K562 (cell line): ENCODE data around the gene DAPK3. TPM values are rescaled to one million over a fixed set of nuclear protein-coding genes. Genes with fewer than 3 reads are reported as not detected.

Experiments used
- CREB1 ChIP-seq, 2 experiments: sonication (generic) in 1 of 2; formaldehyde crosslinking in 1 of 2; IDR thresholded peaks; 2 replicates each; pipeline versions ENCODE4 v1.6.1 to v1.8.0; 2012 to 2022; ENCODE audit warnings: inconsistent platforms in 1 of 2, mild to moderate bottlenecking in 1 of 2, missing genetic modification reagents in 1 of 2, moderate library complexity in 1 of 2
- GABPA ChIP-seq: fragments of 200-800 bp; sonication (Bioruptor generic); conservative IDR thresholded peaks from 2 replicates; pipeline ENCODE4 v1.6.1; 2016; ENCODE audit warnings: low read depth, missing genetic modification characterization, missing compliant biosample characterization
- RUNX1 ChIP-seq: sonication (generic); IDR thresholded peaks from 2 replicates; pipeline ENCODE4 v1.6.1; 2016; ENCODE audit warnings: antibody characterized with exemption, low read depth
- ZNF274 ChIP-seq: IDR thresholded peaks from 2 replicates; pipeline ENCODE4 v1.6.1; 2011; ENCODE audit warnings: low read depth, mild to moderate bottlenecking, low read length, moderate library complexity, borderline replicate concordance
- ZNF609 ChIP-seq: sonication (generic); formaldehyde crosslinking; IDR thresholded peaks from 2 replicates; pipeline ENCODE4 v1.8.1; 2023; ENCODE audit warnings: missing genetic modification reagents, mild to moderate bottlenecking, borderline replicate concordance
- polyA plus RNA-seq, 8 experiments: library from polyadenylated mRNA; depleted of rRNA in 4 of 8; stranded (reverse) in 5 of 8; unstranded in 3 of 8; fragments of >200 nt; fragmentation: Nextera tagmentation in 2 of 8; fragmentation: Illumina TruSeq in 1 of 8; extraction: Ambion mirVana in 2 of 8; extraction: Trizol in 1 of 8; gene quantifications; 2 replicates each; pipeline versions ENCODE4 v1.2.1 to v1.2.3, GENCODE V29; 2011 to 2014; ENCODE audit warnings: inconsistent platforms in 1 of 8, missing spikeins in 1 of 8
- total RNA-seq, 7 experiments: library from RNA; depleted of rRNA in 6 of 7; stranded (reverse); fragments of >200 nt in 6 of 7; fragmentation: Illumina TruSeq in 2 of 7; extraction: Trizol in 2 of 7; gene quantifications; 2 replicates each; pipeline versions ENCODE4 v1.2.1 to v1.2.3, GENCODE V29; 2011 to 2021; ENCODE audit warnings: low replicate concordance in 1 of 7
- TF ChIP-seq, protein P1 (sequence below), 2 experiments: fragments of 250-450 bp in 1 of 2; fragments of 450-650 bp in 1 of 2; sonication (Bioruptor Pico) in 1 of 2; IDR thresholded peaks; 2 replicates each; pipeline versions ENCODE4 v1.6.1 to v1.8.0; 2016 to 2021; ENCODE audit warnings: mild to moderate bottlenecking in 2 of 2, moderate library complexity in 2 of 2, missing compliant biosample characterization in 1 of 2, missing genetic modification characterization in 1 of 2
- TF ChIP-seq, protein P2 (sequence below): fragments of 200-800 bp; sonication (Bioruptor generic); IDR thresholded peaks from 2 replicates; pipeline ENCODE4 v1.6.1; 2016; ENCODE audit warnings: missing genetic modification characterization, missing compliant biosample characterization
- TF ChIP-seq, protein P3 (sequence below): fragments of 250-450 bp; sonication (Bioruptor Pico); IDR thresholded peaks from 2 replicates; pipeline ENCODE4 v1.5.0; 2021; ENCODE audit warnings: mild to moderate bottlenecking, borderline replicate concordance

Gene DAPK3
- total and polyA plus RNA-seq, 9 of the 15 experiments (the other 6 are each of a cell fraction or from before 2014, with no cell fraction given): 0.14 to 63.4 (median 25.0) TPM

- TF ChIP-seq ZNF609: 0 out of 2 replicates have a peak, but pooled peaks have one; percentile 20
- peak; percentile 67; the same call in 1 of the 2 replicates for TF ChIP-seq RUNX1
- TF ChIP-seq, protein P1, sequence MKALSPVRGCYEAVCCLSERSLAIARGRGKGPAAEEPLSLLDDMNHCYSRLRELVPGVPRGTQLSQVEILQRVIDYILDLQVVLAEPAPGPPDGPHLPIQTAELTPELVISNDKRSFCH (CRISPR knock-in tag; IDR thresholded peaks at IDR 0.05): no peak
- TF ChIP-seq, protein P1 (tag; IDR thresholded peaks at IDR 0.05): 0 out of 2 replicates have a peak, but pooled peaks have one; percentile 38
- 0 out of 2 replicates have a peak, but pooled peaks have one; percentile 21 for TF ChIP-seq CREB1 (IDR thresholded peaks at IDR 0.05)
- TF ChIP-seq CREB1 (CRISPR knock-in tag; IDR thresholded peaks at IDR 0.05): no peak
- TF ChIP-seq ZNF274: no peak
- TF ChIP-seq GABPA (tag): peak; percentile 70
- TF ChIP-seq, protein P2, sequence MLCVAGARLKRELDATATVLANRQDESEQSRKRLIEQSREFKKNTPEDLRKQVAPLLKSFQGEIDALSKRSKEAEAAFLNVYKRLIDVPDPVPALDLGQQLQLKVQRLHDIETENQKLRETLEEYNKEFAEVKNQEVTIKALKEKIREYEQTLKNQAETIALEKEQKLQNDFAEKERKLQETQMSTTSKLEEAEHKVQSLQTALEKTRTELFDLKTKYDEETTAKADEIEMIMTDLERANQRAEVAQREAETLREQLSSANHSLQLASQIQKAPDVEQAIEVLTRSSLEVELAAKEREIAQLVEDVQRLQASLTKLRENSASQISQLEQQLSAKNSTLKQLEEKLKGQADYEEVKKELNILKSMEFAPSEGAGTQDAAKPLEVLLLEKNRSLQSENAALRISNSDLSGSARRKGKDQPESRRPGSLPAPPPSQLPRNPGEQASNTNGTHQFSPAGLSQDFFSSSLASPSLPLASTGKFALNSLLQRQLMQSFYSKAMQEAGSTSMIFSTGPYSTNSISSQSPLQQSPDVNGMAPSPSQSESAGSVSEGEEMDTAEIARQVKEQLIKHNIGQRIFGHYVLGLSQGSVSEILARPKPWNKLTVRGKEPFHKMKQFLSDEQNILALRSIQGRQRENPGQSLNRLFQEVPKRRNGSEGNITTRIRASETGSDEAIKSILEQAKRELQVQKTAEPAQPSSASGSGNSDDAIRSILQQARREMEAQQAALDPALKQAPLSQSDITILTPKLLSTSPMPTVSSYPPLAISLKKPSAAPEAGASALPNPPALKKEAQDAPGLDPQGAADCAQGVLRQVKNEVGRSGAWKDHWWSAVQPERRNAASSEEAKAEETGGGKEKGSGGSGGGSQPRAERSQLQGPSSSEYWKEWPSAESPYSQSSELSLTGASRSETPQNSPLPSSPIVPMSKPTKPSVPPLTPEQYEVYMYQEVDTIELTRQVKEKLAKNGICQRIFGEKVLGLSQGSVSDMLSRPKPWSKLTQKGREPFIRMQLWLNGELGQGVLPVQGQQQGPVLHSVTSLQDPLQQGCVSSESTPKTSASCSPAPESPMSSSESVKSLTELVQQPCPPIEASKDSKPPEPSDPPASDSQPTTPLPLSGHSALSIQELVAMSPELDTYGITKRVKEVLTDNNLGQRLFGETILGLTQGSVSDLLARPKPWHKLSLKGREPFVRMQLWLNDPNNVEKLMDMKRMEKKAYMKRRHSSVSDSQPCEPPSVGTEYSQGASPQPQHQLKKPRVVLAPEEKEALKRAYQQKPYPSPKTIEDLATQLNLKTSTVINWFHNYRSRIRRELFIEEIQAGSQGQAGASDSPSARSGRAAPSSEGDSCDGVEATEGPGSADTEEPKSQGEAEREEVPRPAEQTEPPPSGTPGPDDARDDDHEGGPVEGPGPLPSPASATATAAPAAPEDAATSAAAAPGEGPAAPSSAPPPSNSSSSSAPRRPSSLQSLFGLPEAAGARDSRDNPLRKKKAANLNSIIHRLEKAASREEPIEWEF (CRISPR knock-in tag): no peak
- TF ChIP-seq, protein P3, sequence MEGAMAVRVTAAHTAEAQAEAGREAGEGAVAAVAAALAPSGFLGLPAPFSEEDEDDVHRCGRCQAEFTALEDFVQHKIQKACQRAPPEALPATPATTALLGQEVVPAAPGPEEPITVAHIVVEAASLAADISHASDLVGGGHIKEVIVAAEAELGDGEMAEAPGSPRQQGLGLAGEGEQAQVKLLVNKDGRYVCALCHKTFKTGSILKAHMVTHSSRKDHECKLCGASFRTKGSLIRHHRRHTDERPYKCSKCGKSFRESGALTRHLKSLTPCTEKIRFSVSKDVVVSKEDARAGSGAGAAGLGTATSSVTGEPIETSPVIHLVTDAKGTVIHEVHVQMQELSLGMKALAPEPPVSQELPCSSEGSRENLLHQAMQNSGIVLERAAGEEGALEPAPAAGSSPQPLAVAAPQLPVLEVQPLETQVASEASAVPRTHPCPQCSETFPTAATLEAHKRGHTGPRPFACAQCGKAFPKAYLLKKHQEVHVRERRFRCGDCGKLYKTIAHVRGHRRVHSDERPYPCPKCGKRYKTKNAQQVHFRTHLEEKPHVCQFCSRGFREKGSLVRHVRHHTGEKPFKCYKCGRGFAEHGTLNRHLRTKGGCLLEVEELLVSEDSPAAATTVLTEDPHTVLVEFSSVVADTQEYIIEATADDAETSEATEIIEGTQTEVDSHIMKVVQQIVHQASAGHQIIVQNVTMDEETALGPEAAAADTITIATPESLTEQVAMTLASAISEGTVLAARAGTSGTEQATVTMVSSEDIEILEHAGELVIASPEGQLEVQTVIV (CRISPR knock-in tag): no peak
These were observed 19.7 kb downstream of the DAPK3 start (continued) for GRCh38 chr19:3950871-3951861.
